Mammary epithelial cell (primary cell): Measurements from ENCODE around the gene NUP214.

Experiments
- EZH2 ChIP-seq: IDR thresholded peaks from 2 replicates; pipeline ENCODE4 v1.6.1; 2012; ENCODE audit warnings: low read length, inconsistent platforms, borderline replicate concordance
- TF ChIP-seq, protein P1 (sequence below), 2 donors: IDR thresholded peaks in 1 of 2; conservative IDR thresholded peaks in 1 of 2; 2 replicates each; pipeline ENCODE4 v1.5.1; 2011 to 2012; ENCODE audit warnings: inconsistent platforms in 2 of 2, low read length in 2 of 2, mild to moderate bottlenecking in 2 of 2, control low read depth in 1 of 2, low read depth in 1 of 2; ENCODE audit not compliant: insufficient read depth in 1 of 2; ENCODE audit errors: extremely low read depth in 1 of 2

DNA sequence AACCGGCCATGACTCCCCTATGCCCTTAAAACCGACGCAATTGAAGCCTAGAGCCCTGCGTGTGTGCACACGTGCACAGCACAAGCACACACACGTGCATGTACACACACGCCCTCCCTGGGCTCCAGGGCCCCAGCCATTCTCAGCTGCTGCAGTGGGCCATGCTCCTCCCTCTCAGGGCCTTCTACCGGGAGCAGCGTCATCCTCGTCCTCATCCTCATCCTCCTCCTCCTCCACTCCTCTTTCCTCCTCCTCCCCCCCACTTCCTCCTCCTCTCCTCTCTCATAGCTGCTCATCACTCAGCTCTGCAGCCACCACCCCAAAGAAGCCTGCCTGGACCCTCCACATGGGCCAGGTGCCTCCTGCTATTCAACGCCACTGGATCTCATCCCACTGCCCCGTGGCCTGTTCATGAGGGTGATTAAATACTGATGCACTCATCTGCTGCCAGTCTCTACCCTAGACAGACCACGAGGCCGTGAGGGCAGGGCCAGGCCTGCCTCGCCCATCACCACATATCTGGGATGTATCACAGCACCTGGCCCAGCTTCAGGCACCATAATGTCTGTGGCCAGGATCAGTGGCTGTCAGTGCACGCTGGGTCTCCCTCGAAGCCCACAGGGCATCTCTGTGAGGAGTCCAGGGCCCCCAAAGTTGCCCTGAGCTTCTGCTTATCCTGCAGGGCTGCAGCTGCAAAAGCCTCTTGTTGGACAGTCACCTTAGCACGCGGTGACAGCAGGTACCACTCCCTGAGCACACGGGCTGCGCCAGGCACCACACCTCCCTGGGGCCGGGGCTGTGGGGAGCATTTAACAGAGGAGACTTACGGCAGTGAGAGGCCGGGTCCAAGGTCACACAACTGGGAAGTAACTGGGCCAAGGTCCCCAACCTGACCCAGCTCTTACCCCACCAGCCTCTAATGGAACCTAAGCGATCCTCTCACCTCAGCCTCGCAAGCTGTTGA lies 141.2 kb downstream of the NUP214 start:
- TF ChIP-seq, protein P1, sequence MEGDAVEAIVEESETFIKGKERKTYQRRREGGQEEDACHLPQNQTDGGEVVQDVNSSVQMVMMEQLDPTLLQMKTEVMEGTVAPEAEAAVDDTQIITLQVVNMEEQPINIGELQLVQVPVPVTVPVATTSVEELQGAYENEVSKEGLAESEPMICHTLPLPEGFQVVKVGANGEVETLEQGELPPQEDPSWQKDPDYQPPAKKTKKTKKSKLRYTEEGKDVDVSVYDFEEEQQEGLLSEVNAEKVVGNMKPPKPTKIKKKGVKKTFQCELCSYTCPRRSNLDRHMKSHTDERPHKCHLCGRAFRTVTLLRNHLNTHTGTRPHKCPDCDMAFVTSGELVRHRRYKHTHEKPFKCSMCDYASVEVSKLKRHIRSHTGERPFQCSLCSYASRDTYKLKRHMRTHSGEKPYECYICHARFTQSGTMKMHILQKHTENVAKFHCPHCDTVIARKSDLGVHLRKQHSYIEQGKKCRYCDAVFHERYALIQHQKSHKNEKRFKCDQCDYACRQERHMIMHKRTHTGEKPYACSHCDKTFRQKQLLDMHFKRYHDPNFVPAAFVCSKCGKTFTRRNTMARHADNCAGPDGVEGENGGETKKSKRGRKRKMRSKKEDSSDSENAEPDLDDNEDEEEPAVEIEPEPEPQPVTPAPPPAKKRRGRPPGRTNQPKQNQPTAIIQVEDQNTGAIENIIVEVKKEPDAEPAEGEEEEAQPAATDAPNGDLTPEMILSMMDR (conservative IDR thresholded peaks at IDR 0.05 in 1 of 2, IDR thresholded peaks at IDR 0.05 in 1 of 2; ENCODE audit: extremely low read depth in 1 of 2, insufficient read depth in 1 of 2, low read depth in 1 of 2, low read length in 2 of 2) = no peak
- TF ChIP-seq EZH2 = no peak
